Progenitor cell of endocrine pancreas (in vitro differentiated cells): ENCODE data around the gene UBE2L3. TPM values are rescaled to one million over a fixed set of nuclear protein-coding genes. Genes with fewer than 3 reads are reported as not detected.
"Not testable (repeated sequence)": the region's sequence is repeated elsewhere in the genome, so short reads cannot be mapped to it uniquely, and the experiment has no call there.

ENCODE experiments used
- DNase-seq: peaks from one replicate; pipeline ENCODE4 v3.0.0; 2021; ENCODE audit warnings: low spot score; ENCODE audit not compliant: unreplicated experiment
- H3K27ac Mint-ChIP-seq: 2 replicates; pipeline ENCODE4 v1.8.0; 2021; ENCODE audit warnings: mild to moderate bottlenecking, moderate library complexity, mixed read lengths
- H3K27me3 Mint-ChIP-seq: 2 replicates; pipeline ENCODE4 v1.8.0; 2021; ENCODE audit warnings: mixed read lengths
- H3K36me3 Mint-ChIP-seq: 2 replicates; pipeline ENCODE4 v1.8.0; 2022; ENCODE audit warnings: mixed read lengths; ENCODE audit not compliant: insufficient read depth
- H3K4me1 Mint-ChIP-seq: 2 replicates; pipeline ENCODE4 v1.8.0; 2021; ENCODE audit warnings: low read depth, mixed read lengths
- H3K4me3 Mint-ChIP-seq: 2 replicates; pipeline ENCODE4 v1.8.0; 2021; ENCODE audit warnings: low read depth, mild to moderate bottlenecking, moderate library complexity, mixed read lengths
- H3K9me3 Mint-ChIP-seq: 2 replicates; pipeline ENCODE4 v1.8.0; 2021; ENCODE audit warnings: low read depth, mixed read lengths
- CTCF ChIP-seq: fragments of 200-600 bp; sonication (generic); IDR thresholded peaks from one replicate; pipeline ENCODE4 v1.5.0; 2021; ENCODE audit warnings: antibody characterized with exemption, mild to moderate bottlenecking; ENCODE audit not compliant: unreplicated experiment
- total RNA-seq: library from RNA; stranded (reverse); gene quantifications from 2 replicates; pipeline ENCODE4 v1.2.1, GENCODE V29; 2021

The UBE2L3 gene
- total RNA-seq, 1 donor from 2014 or later = 67.4 TPM

- H3K4me1 Mint-ChIP-seq = peaks cover 11% of the 10 kb centered on the region
- TF ChIP-seq CTCF = no peak
- no peak overlapping the region for H3K27ac Mint-ChIP-seq
Observed at GRCh38 chr22:21643533-21644357, 76.2 kb downstream of the UBE2L3 start.

GRCh38 chr22:21645513-21645912 is 78.0 kb downstream of the UBE2L3 start:
- H3K4me1 Mint-ChIP-seq = peaks cover 14% of the 10 kb centered on the region
- not testable (repeated sequence) for DNase-seq, H3K9me3 Mint-ChIP-seq, H3K27me3 Mint-ChIP-seq, H3K27ac Mint-ChIP-seq, H3K4me3 Mint-ChIP-seq
- H3K36me3 Mint-ChIP-seq = peaks cover 14% of the 10 kb centered on the region

More at GRCh38 chr22:21643533-21644357, 76.2 kb downstream of the UBE2L3 start:
- DNase-seq = no peak
- Mint-ChIP-seq H3K27me3 (peaks cover 4% of the 10 kb centered on the region), H3K9me3 (no peaks in the 10 kb centered on the region), H3K4me3 (peak overlapping the region; percentile 19), H3K36me3 (peaks cover 12% of the 10 kb centered on the region)

GRCh38 chr22:21646608-21647590 is 79.4 kb downstream of the UBE2L3 start:
- peak; percentile 83 for TF ChIP-seq CTCF
- peak; percentile 43 for DNase-seq
- peaks cover 14% of the 10 kb centered on the region for H3K36me3 Mint-ChIP-seq
- no peaks in the 10 kb centered on the region for H3K9me3 Mint-ChIP-seq
- H3K4me3 Mint-ChIP-seq = no peak overlapping the region
- H3K27ac Mint-ChIP-seq = peak overlapping the region; percentile 49
- peaks cover 4% of the 10 kb centered on the region for H3K27me3 Mint-ChIP-seq
- peaks cover 18% of the 10 kb centered on the region for H3K4me1 Mint-ChIP-seq

- Mint-ChIP-seq H3K36me3 (peaks cover 6% of the 10 kb centered on the region), H3K4me1 (peaks cover 14% of the 10 kb centered on the region), H3K4me3 (peak overlapping the region; percentile 84), H3K27ac (no peak overlapping the region), H3K9me3 (no peaks in the 10 kb centered on the region), H3K27me3 (no peaks in the 10 kb centered on the region)
- TF ChIP-seq CTCF = no peak
- DNase-seq = no peak
Observed at GRCh38 chr22:21650280-21650679, 82.8 kb downstream of the UBE2L3 start.

GRCh38 chr22:21650823-21651520 is 83.5 kb downstream of the UBE2L3 start:
- Mint-ChIP-seq H3K4me3 (peak overlapping the region; percentile 84), H3K27me3 (no peaks in the 10 kb centered on the region), H3K27ac (peak overlapping the region; percentile 88), H3K36me3 (peaks cover 6% of the 10 kb centered on the region), H3K9me3 (no peaks in the 10 kb centered on the region), H3K4me1 (peaks cover 14% of the 10 kb centered on the region)
- DNase-seq = no peak
- TF ChIP-seq CTCF = no peak
